Measurements from ENCODE around the gene MAPK8IP1.

The MAPK8IP1 gene

DNA sequence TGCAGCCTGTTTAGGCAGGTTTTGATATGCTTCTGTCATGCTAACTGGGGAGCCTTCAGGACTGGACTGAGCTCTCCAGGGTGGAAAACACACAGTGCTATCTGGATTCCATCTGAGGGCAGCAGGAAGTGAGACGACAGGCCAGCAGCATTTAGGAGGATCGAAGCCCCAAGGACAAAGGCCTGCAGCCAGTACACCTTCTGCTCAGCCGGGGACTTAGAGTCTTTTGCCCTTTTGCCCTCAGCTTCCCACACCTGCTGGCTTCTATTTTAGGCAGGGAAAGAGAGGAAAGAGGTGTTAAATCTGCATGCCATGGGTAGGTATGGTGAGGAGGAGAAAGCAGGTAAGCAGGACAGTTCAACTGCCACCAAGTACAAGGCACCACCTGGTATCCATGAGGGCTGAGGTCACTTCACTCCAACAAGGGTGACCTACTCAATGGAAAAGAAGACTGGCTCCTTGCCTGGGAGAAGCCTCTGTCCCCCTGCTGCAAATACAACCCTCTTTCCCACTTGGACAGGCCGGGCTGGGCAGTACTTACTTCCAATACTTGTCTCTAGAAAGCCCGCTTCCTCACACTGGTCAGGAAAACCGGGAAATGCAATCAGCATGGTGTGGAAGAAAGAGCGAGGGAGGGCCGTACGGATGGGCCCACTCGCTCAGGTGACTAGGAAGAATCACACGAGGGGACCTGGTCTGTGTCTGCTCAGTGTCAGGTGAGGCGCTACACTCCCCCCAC is 49.3 kb downstream of the MAPK8IP1 start:
- ChIA-PET POLR2A (interaction anchor here (0.7 kb wide), 1 partner anchor 75 kb away, joined by 4 read pairs; no protein-coding TSS in a partner anchor), CTCF (interaction anchor here (1.0 kb wide), 1 partner anchor 30 kb away, joined by 6 read pairs; no protein-coding TSS in a partner anchor)
- TF ChIP-seq, protein P1, sequence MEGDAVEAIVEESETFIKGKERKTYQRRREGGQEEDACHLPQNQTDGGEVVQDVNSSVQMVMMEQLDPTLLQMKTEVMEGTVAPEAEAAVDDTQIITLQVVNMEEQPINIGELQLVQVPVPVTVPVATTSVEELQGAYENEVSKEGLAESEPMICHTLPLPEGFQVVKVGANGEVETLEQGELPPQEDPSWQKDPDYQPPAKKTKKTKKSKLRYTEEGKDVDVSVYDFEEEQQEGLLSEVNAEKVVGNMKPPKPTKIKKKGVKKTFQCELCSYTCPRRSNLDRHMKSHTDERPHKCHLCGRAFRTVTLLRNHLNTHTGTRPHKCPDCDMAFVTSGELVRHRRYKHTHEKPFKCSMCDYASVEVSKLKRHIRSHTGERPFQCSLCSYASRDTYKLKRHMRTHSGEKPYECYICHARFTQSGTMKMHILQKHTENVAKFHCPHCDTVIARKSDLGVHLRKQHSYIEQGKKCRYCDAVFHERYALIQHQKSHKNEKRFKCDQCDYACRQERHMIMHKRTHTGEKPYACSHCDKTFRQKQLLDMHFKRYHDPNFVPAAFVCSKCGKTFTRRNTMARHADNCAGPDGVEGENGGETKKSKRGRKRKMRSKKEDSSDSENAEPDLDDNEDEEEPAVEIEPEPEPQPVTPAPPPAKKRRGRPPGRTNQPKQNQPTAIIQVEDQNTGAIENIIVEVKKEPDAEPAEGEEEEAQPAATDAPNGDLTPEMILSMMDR (IDR thresholded peaks at IDR 0.05; ENCODE audit: insufficient read depth, low read length, missing control alignments) = no peak
- no peak overlapping the region for H3K4me3 ChIP-seq (ENCODE audit: low read depth, low read length)
- no peak for DNase-seq (ENCODE audit: low read depth, low spot score)

DNA sequence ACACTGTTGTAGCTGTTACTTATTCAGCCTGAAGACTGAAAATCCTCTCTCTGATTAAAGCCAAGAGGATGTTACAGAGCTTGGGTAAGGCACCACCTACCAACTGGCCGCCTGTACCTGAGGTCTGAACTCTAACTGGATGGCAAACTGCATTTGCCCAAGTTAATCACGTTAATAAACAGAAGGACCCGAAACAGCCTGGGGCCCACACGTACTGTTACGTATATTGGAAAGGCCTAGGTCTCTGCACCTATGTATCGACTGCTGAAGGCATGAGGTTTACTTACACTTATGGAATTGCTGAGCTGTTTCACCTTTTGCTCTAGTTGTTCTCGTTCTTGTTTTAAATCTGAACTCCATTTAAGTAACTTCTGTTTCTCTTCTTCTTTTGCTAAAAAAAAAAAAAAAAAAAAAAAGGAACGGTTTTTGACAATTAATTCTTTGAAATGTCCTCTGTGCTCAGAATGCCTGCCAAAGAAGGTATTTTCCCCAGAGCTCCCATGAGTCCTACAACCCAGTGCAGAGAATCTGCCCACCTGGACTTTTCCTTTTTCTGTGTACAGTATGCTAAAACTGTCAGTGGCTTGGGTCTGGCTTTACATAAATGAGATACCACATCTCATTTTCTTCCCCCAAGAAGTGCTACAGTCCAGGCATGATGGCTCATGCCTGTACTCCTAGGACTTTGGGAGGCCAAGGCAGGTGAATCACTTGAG is 50.1 kb downstream of the MAPK8IP1 start:
- TF ChIP-seq, protein P1 (IDR thresholded peaks at IDR 0.05; ENCODE audit: insufficient read depth, low read length, missing control alignments) = no peak
- POLR2A ChIA-PET = interaction anchor here (0.7 kb wide), 1 partner anchor 75 kb away, joined by 4 read pairs; no protein-coding TSS in a partner anchor
- no peak for DNase-seq (ENCODE audit: low read depth, low spot score)
- CTCF ChIA-PET = interaction anchor here (1.0 to 2.4 kb wide), 5 partner anchors 13 to 93 kb away, joined by 3 to 6 read pairs (median 4); no protein-coding TSS in a partner anchor
- no peak overlapping the region for H3K4me3 ChIP-seq (ENCODE audit: low read depth, low read length)

DNA sequence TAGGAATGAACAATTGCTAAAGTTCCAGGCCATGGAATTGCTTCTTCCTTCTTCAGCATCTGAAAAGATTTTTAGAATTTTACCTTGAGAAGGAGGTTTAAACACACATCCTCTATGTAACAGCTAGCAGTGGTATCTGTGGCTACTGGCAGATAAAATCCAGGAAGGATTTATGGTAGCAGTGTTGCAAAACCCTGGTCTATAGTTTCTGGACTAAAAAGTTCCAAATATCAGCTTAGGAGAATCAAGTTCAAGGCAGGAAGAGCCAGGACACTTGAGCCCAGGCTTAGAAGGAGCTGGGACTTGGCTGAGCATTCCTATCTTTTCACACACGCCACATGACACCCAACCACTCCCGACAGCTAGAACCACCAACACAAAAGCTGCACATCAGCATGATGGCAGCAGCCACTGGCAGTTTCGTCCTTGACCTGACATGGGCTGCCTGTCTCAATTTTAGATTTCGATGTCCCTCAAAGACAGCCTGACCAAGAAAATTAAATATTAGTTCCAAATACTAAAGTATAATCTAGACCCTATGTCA is 51.1 kb downstream of the MAPK8IP1 start:
- TF ChIP-seq, protein P1 (IDR thresholded peaks at IDR 0.05; ENCODE audit: insufficient read depth, low read length, missing control alignments) = no peak
- ChIA-PET CTCF (interaction anchor here (0.8 to 2.4 kb wide), 7 partner anchors 9 to 94 kb away, joined by 3 to 9 read pairs (median 3); no protein-coding TSS in a partner anchor), POLR2A (no interaction called here)
- no peak overlapping the region for H3K4me3 ChIP-seq (ENCODE audit: low read depth, low read length)
- no peak for DNase-seq (ENCODE audit: low read depth, low spot score)

GRCh38 chr11:45937916-45938315 is 52.5 kb downstream of the MAPK8IP1 start:
- ChIA-PET CTCF (interaction anchor here (0.7 to 2.4 kb wide), 3 partner anchors 26 to 96 kb away, joined by 3 to 9 read pairs (median 5); no protein-coding TSS in a partner anchor), POLR2A (no interaction called here)
- TF ChIP-seq, protein P1 (IDR thresholded peaks at IDR 0.05; ENCODE audit: insufficient read depth, low read length, missing control alignments) = no peak
- no peak for DNase-seq (ENCODE audit: low read depth, low spot score)
- H3K4me3 ChIP-seq (ENCODE audit: low read depth, low read length) = no peak overlapping the region

- ChIA-PET POLR2A (interaction anchor here (0.6 kb wide), 1 partner anchor 711 kb away, joined by 3 read pairs; no protein-coding TSS in a partner anchor), CTCF (interaction anchor here (1.0 to 2.9 kb wide), 2 partner anchors 25 to 104 kb away, joined by 3 to 16 read pairs; no protein-coding TSS in a partner anchor)
- DNase-seq (ENCODE audit: low read depth, low spot score) = no peak
- no peak overlapping the region for H3K4me3 ChIP-seq (ENCODE audit: low read depth, low read length)
- TF ChIP-seq, protein P1 (IDR thresholded peaks at IDR 0.05; ENCODE audit: insufficient read depth, low read length, missing control alignments) = no peak
Measured at GRCh38 chr11:45939836-45940235, 54.4 kb downstream of the MAPK8IP1 start.

All from AG04449 (cell line).